M059J (cell line): ENCODE results near the gene DMPK. TPM values are rescaled to one million over a fixed set of nuclear protein-coding genes. Genes with fewer than 3 reads are reported as not detected.

Experiments used
- DNase-seq: peaks from one replicate; pipeline ENCODE4 v3.0.0-alpha.2; 2012; ENCODE audit warnings: low read depth
- total RNA-seq: library from RNA; depleted of rRNA; stranded (reverse); fragments of >200 nt; shearing (Covaris generic); gene quantifications from 2 replicates; pipeline ENCODE4 v1.2.3, GENCODE V29; 2014; rRNA removed

DMPK gene
- 22.7 and 40.4 TPM in 2 replicates for total RNA-seq

DNA sequence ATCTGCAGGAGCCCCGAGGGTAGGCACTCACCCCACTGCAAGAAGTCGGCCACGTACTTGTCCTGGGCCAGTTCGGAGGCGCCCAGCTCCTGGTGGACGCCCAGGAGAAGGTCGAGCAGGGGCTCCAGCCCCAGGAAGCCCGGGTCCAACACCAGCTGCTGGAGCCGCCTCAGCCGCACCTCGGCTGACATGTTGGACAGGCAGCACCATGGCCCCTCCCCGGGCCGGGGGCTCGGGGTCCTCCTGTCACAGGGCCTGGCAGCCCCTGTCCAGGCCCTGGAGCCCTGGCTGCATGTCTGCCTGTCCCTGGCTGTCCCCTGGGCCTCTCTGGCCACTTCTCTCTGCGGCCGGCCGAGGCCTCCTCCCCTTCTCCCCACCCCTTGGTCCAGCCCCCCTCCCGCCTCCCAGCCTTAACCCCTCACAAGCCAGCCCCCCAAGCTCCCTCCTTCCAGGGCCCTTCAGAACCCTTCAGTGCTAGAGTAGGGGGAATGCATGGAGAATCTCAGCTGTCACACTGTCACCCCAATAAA lies at the start of gene DMPK:
Gene DMPK, minus strand, starts transcription at position 329 of the 530 bp plus-strand sequence. Its CDS starts 138 bp downstream, at position 191.
- peak; percentile 51 for DNase-seq

GRCh38 chr19:45828945-45829344 lies 46.7 kb upstream of the DMPK start:
- DNase-seq: no peak

- no peak for DNase-seq
These were observed 46.2 kb upstream of the DMPK start for GRCh38 chr19:45828523-45828922.

DNA sequence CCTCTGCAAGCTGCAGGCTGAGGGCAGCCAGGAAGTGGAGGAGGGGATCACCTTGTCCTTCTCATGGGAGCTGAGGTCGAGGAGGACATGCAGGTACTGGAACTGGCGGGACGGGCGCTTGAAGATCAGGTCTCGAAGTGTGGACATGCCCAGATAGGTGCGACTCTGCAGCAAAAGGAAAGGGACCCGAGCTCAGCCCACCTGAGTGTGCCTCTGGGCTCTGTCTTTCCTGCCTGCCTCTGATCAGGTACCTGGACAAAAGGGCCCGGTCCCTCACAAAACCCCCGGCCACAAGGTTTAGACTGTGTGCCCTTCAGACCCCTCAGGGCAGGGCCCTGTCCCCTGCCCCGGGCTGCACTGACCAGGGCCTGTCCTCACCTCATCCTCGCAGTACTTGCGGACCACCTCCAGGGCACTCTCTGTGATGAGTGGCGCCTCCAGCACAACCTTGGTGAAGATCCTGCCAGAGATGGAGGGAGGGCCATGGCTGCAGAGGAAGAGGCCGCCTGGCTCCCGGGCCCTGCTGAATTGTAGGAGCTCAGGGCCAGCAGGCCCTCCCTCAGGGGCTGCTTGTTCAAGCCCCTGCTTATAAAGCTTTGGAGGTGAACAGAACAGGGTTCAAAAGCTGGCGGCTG lies 45.3 kb upstream of the DMPK start:
- DNase-seq: no peak

DNA sequence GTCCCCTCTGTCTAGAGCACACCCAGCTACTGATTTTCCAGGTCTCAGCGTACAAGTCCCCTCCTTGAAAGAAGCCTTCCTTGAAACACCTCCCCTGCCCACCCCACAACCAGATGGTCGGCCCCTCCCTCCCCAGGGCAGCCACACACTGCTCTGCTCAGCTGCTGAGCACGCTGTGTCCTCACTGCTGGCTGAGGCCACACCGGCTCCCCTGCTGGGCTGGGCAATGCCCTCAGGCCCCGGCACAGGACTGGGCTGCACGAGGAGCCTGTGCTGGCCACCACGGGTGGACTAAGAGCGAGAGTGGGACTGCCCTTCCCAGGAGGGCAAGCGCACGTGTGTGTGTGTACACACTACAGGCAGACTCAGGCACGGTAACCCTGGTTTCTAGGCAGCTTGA lies 44.6 kb upstream of the DMPK start:
- no peak for DNase-seq

- no peak for DNase-seq
These were observed 43.9 kb upstream of the DMPK start for GRCh38 chr19:45825917-45826893.

DNA sequence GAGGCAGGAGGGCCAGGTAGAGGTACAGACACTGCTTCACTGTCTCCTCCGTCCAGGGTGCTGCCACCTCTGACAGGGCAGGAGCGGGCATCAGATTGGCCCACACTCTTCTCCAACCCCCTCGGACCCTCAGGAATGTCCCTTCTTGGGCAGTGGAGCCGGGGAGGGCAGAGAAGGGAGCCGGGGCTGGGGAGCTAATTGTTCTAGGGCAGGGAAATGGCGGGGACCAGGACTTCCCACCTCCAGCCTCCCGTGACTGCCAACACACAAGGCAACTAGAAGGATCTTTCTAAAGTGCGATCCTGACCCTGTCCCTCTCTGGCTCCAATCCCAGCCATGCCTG lies 42.9 kb upstream of the DMPK start:
- no peak for DNase-seq

DNA sequence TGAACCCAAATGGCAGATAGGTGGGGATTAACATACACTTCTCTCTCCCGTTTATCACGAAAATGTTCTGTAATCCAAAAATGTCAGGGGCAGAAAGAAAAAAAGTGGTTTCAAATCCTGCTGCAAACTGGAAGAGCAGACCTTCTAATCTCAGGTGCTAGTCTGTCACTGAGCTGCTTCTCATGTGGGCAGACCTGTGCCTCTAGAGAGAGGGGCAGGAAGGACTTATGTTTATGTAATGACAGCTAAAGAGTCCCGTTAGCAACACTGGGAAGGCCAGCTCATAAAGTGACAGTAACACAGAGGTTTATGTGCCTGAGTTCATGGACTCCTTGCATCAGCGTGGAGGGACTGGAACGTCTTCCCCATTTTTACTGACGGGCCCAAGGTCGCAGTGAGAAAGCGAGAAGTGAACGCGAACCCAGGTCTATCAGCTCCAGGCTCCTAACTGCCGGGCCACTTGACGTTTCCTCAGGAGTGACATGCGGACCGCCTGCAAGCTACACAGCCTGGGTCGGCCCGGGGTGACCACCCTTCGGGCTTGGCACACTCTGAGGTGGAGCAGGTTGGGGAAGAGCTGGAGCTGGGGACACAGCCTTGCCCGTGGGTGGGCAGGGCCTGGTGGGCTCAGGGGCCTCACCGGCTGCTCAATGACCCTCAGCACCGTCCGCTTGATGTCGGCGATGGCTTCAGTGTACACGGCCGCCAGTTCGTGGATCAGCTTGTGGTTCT lies 42.4 kb upstream of the DMPK start:
- no peak for DNase-seq

DNA sequence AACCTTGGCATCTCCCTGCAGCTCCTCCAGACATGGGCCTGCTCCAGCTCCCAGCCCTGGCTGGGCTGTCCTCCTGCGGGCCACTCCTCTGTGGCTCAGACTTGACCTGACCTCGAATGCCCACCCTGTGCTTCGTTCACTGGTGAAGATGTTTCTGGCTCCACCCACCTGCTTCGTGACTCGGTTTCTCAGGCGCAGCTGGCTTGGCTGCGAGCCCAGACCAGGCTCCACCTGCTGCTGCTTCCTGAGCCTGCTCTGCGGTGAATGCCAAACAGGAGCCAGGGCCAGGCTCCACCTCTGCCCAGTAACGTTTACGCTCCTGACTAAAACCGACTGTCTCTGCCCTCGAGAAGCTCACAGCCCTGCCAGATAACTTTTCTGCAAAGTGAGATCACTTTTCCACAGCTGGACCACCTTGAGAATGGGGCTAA lies 41.8 kb upstream of the DMPK start:
- no peak for DNase-seq

DNA sequence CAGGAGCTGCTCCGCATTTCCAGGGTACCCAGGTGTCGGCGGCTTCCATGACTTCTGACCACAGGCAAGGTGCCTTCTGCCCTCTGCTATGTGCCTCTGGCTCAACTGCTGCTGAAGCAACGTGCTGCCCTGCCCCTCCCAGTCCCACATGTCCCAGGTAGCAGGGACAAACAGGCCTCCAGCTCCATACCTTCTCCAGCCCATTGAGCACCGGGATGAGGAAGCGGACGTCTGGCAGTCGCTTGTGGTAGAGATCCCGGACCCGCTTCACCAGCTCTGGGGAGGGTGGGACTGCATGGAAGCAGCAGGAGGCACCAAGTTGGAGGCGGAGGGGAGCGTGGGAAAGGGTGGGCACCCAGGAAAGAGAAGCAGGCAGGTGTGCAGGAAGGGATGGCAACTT lies 40.9 kb upstream of the DMPK start:
- DNase-seq: no peak

DNA sequence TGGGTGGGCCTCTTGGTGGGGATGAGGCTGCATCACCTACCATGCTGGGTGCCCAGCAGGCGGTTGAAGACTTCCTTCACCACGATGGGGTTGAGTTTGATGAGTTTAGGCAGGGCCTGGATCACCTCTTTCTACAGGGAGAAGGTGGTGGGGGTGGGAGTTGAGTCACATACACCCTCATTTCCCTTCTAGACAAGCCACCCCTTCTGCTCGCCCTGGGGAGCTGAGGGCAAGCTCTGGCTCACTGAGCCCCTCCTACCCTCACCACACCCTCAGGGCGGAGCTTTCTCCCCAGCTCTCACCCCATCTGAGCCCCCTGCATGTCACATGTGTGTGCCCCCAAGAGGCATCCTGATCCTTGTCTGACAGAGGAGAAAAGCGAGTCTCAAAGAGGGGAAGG lies 40.4 kb upstream of the DMPK start:
- DNase-seq: no peak

DNA sequence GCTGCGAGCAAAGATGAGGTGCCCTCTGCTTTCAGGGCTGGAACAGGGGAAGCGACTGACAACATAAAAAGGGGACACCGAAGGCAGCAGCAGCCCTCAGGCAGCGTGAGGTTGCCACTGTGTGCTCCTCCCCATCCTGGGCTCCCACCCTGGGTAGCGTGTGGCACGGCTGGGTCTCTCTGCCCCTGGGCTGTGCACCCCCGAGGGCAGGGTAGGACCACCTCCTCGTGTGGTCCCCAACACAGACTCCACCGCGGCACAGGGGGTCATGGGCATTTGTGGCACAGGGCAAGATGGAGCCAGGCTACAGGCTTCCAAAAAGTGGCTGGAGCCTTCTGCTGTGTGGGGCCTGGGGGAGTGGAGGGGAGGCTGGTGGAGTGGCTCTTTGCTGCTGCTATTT lies 39.3 kb upstream of the DMPK start:
- no peak for DNase-seq

DNA sequence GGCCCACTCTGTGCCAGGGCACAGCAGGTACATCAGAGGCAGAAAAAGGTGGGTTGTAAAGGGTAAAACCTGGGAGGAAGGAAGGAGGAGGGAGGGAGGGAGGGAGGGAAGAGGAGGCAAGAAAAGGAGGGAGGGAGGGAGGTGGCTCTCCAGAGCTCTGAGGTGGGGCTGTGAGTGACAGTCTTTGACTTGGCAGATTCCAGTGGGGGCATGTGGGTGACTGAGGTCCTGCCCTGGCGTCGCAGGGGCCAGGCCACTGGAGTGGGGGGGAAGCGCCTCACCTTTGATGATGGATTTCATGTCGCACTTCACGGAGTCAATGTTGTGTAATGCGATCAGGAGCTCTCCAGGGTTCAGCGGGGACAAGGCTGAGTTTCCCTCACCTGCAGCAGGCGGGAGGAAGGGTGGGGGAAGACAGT lies 38.8 kb upstream of the DMPK start:
- DNase-seq: no peak

DNA sequence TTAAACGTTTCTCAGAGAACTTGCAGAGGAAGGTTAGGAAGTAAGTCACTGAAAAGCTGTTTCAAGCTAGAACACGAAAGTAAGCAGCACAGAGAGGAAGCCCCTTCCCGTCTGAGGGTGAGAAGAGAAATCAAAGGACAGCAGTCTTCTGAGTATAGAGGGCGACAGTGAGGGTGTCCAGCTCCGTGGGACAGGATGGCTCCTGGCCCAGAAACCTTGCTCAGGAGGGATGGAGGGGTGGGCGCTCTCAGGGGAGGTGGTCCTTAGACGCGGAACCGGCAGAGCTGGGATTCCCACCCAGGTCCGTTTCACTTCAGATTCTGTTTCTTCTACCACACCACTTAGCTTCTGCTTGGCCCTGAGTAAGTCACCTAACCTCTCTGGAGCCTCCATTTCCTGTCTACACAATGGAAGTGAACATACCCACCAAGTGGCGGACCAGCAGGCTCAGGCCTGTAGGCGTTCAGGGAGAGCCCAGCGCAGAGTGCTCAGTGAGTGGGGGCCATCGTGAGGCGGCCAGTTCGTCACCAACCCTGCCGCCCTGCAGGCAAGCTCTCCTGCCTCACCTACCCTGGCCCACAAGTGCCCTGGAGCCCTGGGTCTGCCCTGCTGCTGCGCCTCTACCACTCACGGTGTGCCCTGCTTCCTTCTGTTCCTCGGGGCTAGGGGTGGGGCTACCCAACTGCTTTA lies 38.3 kb upstream of the DMPK start:
- DNase-seq: no peak

GRCh38 chr19:45819769-45820168 lies 37.5 kb upstream of the DMPK start:
- no peak for DNase-seq

DNA sequence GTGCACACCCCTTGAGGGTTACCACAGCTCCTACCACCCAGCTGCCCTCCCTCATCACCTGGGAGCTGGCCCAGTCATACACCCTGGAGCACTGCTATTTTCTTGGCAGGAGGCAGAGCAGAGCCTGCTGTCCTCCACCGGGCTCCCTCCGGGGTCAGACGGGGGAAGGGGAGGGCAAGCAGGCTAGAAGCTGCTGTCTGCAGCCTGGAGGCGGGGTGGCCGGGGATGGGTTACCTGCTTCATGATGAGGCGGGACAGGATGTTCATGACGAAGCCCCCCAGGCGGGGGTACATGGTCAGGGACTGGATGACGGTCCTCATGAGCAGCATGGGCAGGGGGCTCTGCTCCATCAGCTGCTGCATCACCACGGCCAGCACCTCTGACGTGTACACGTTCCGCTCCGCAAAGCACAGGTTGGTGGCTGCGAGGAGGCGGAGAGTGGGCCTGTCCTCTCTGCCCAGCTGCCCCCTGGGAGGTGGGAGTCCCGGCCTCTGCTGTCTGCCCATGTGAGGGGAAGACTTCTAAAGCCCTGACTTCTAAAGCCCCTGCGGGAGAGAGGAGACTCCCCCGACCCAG lies 35.5 kb upstream of the DMPK start:
- peak; percentile 70 for DNase-seq

- peak; percentile 87 for DNase-seq
These were observed 34.9 kb upstream of the DMPK start for GRCh38 chr19:45817010-45817724.

DNA sequence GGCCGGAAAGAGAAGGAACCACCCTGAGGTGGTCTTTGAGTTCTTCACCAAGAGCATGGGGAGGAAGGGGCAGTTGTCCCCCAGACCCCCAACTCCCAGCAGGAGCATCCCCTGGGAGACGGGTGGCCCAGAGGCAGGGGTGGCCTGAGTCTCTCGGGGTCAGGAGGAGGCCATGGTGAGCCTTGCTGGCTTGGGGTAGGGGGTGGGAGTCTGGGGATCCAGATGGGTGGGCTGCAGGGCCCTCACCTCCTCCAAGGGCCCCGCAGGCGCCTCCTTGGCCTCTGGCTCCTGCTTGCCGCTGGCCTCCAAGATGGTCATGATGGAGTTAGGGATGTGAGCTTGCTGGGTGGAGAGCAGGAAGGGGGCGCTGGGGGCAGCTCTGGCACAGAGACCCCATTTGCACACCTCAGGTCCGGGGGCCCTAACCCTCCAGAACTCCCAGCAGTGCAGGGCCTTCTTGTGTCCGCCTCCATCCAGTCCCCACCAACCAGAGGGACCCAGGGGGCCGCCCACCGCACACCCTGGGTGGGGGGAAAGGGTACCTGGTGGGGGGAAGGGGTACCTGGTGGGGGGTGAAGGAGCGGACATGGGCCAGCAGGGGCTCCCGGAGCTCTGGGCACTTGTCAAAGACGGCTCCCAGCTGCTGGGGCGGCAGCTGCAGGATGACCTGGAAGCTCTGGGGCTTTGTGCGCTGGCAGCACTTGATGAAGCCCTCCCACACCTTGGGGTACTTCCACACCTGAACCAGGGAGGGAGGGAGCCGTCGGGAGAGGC lies 34.1 kb upstream of the DMPK start:
- DNase-seq: no peak

GRCh38 chr19:45815481-45816216 lies 33.4 kb upstream of the DMPK start:
- DNase-seq: no peak
